Natural killer cell (primary cell): ENCODE measurements around the gene PTPRJ. TPM values are rescaled to one million over a fixed set of nuclear protein-coding genes. Genes with fewer than 3 reads are reported as not detected.

ENCODE experiments used
- ATAC-seq, 3 donors: fragments of 150-1000 bp in 2 of 3; fragments of 200-7000 bp in 1 of 3; cut with Tn5 transposase; 1 replicate in 1 of 3; 2 replicates in 2 of 3; pipeline ENCODE4 v1.10.0; 2021; ENCODE audit warnings: mild to moderate bottlenecking in 2 of 3, moderate library complexity in 2 of 3
- DNase-seq, 2 donors: peaks; one replicate each; pipeline versions ENCODE4 v3.0.0 to v3.0.0-alpha.2; 2013 to 2021; ENCODE audit warnings: mixed read lengths in 1 of 2
- H3K27ac ChIP-seq: one replicate; pipeline ENCODE4 v1.5.1; 2013; ENCODE audit warnings: mild to moderate bottlenecking, low read length
- H3K27me3 ChIP-seq: one replicate; pipeline ENCODE4 v1.6.1; 2013; ENCODE audit warnings: low read length; ENCODE audit not compliant: control insufficient read depth, insufficient read depth
- H3K36me3 ChIP-seq: one replicate; pipeline ENCODE4 v1.6.1; 2013; ENCODE audit warnings: low read length; ENCODE audit not compliant: control insufficient read depth, insufficient read depth
- H3K4me1 ChIP-seq: one replicate; pipeline ENCODE4 v1.6.1; 2013; ENCODE audit warnings: low read length; ENCODE audit not compliant: control insufficient read depth, insufficient read depth
- H3K4me3 ChIP-seq: one replicate; pipeline ENCODE4 v1.5.1; 2013; ENCODE audit warnings: low read length
- H3K9me3 ChIP-seq: one replicate; pipeline ENCODE4 v1.6.1; 2013; ENCODE audit warnings: low read length; ENCODE audit not compliant: control insufficient read depth, insufficient read depth
- H3K27ac Mint-ChIP-seq, 2 donors: one replicate each; pipeline ENCODE4 v1.8.0; 2022; ENCODE audit warnings: mild to moderate bottlenecking in 2 of 2, mixed read lengths in 2 of 2, moderate library complexity in 1 of 2
- H3K27me3 Mint-ChIP-seq, 2 donors: one replicate each; pipeline ENCODE4 v1.8.0; 2022; ENCODE audit warnings: low read depth in 2 of 2, mixed read lengths in 2 of 2
- H3K36me3 Mint-ChIP-seq: one replicate; pipeline ENCODE4 v1.8.0; 2022; ENCODE audit warnings: mixed read lengths
- H3K4me1 Mint-ChIP-seq, 2 donors: one replicate each; pipeline ENCODE4 v1.8.0; 2022; ENCODE audit warnings: mixed read lengths in 2 of 2
- H3K4me3 Mint-ChIP-seq: one replicate; pipeline ENCODE4 v1.8.0; 2022; ENCODE audit warnings: mild to moderate bottlenecking, moderate library complexity, mixed read lengths
- H3K9me3 Mint-ChIP-seq, 2 donors: one replicate each; pipeline ENCODE4 v1.8.0; 2022; ENCODE audit warnings: mixed read lengths in 2 of 2
- WGBS: methylation state at CpG from one replicate; pipeline ENCODE4 v1.1.7; 2013; ENCODE audit warnings: missing lambda C conversion rate; ENCODE audit not compliant: insufficient coverage; 5-methylcytosine and 5-hydroxymethylcytosine counted together
- intact Hi-C: fragments of 100-400 bp; cut with micrococcal nuclease; formaldehyde crosslinking; loops from one replicate; pipeline ENCODE4 v1.14.2; 2022
- total RNA-seq, 4 donors: library from RNA; stranded (reverse); fragments of 120-200 nt in 1 of 4; gene quantifications; one replicate each; pipeline versions ENCODE4 v1.2.3 to v1.2.4, GENCODE V29; 2013 to 2022
- TF ChIP-seq, protein P1 (sequence below): fragments of 200-600 bp; IDR thresholded peaks from one replicate; pipeline ENCODE4 v1.8.0; 2022; ENCODE audit warnings: antibody characterized with exemption

The PTPRJ gene
- total RNA-seq, 3 donors from 2014 or later (not counting 1 experiment from before 2014, with no cell fraction given), result 110 to 127 (median 111) TPM

DNA sequence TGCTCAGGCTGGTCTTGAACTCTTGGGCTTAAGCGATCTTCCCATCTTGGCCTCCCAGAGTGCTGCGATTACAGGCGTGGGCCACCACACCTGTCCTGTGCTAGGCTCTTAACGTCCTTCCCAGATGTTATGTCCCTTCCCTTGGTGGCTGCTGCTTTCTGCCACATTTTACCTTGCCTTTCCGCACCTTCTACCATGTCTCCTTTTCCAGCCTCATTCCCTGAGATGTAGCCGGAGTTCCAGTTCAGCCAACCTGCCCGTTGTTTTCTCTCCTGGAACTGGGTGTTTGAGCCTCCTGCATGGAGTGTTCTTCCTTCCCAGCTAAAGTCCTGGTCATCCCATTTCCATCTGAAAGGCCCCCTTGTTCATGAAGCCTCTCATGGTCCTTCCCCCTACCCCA lies 95.3 kb downstream of the PTPRJ start:
- DNase-seq, result no peak
- no peak overlapping the region for H3K4me3 Mint-ChIP-seq
- peak overlapping the region; percentile 69 to 71 for H3K27ac Mint-ChIP-seq
- no peak for ATAC-seq
- TF ChIP-seq, protein P1, sequence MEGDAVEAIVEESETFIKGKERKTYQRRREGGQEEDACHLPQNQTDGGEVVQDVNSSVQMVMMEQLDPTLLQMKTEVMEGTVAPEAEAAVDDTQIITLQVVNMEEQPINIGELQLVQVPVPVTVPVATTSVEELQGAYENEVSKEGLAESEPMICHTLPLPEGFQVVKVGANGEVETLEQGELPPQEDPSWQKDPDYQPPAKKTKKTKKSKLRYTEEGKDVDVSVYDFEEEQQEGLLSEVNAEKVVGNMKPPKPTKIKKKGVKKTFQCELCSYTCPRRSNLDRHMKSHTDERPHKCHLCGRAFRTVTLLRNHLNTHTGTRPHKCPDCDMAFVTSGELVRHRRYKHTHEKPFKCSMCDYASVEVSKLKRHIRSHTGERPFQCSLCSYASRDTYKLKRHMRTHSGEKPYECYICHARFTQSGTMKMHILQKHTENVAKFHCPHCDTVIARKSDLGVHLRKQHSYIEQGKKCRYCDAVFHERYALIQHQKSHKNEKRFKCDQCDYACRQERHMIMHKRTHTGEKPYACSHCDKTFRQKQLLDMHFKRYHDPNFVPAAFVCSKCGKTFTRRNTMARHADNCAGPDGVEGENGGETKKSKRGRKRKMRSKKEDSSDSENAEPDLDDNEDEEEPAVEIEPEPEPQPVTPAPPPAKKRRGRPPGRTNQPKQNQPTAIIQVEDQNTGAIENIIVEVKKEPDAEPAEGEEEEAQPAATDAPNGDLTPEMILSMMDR, result no peak
- H3K36me3 Mint-ChIP-seq, result no peaks in the 10 kb centered on the region
- Histone ChIP-seq H3K4me1 (peaks cover 16% of the 10 kb centered on the region), H3K27ac (no peak overlapping the region), H3K36me3 (peaks cover 2% of the 10 kb centered on the region), H3K27me3 (no peaks in the 10 kb centered on the region), H3K4me3 (no peak overlapping the region), H3K9me3 (no peaks in the 10 kb centered on the region)
- peaks cover 48 to 56% of the 10 kb centered on the region in 2 donors for H3K4me1 Mint-ChIP-seq
- H3K9me3 Mint-ChIP-seq, result no peaks in the 10 kb centered on the region
- intact Hi-C loops, result no loop called here
- WGBS, result 95% methylated on average over 7 of the region's 7 CpGs
- H3K27me3 Mint-ChIP-seq, result no peaks in the 10 kb centered on the region

DNA sequence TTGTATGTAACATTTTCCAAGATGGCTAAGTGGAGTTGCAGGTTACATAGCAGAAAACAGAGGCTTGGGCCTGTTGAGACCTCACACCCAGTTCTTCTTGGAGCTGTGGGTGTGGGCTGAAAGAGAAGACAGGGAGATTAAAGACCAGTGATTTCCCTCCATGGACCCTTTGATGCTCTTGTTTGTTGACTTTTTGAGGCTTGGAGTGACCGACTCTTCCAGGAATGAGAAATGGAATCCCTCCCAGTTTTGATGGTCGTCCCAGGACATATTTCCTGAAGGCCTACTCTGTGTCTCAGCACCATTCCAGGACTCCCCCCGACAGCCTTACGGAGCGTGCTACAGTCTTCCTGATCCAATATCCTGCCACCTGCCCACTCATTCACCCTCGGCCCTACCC lies 96.9 kb downstream of the PTPRJ start:
- H3K27ac ChIP-seq, result no peak overlapping the region
- Mint-ChIP-seq H3K27ac (peak overlapping the region in 1 of 2 donors; percentile 79), H3K9me3 (no peaks in the 10 kb centered on the region), H3K36me3 (no peaks in the 10 kb centered on the region), H3K27me3 (no peaks in the 10 kb centered on the region), H3K4me1 (peaks cover 64 to 70% of the 10 kb centered on the region in 2 donors), H3K4me3 (no peak overlapping the region)
- DNase-seq (no peak), ATAC-seq (no peak)
- no peaks in the 10 kb centered on the region for H3K27me3 ChIP-seq
- peaks cover 32% of the 10 kb centered on the region for H3K4me1 ChIP-seq
- H3K36me3 ChIP-seq, result no peaks in the 10 kb centered on the region
- TF ChIP-seq, protein P1, result no peak
- intact Hi-C loops, result no loop called here
- no peaks in the 10 kb centered on the region for H3K9me3 ChIP-seq
- WGBS, result 97% methylated on average over 6 of the region's 6 CpGs
- H3K4me3 ChIP-seq, result no peak overlapping the region

DNA sequence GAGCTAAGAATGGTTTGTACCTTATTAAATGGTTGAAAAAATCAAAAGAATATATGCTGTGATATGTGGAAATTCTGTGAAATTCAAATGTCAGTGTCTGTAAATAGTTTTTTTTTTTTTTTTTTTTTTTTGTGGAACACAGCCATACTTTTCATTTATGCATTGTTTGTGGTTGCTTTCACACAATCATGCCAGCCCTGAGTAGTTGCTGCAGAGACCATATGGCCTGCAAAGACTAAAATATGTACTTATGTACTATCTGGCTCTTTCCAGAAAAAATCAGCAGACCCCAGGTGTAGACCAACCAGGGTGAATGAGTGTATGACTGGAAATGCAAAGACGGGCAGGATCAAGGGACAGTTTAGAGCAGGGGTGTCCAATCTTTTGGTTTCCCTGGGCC lies 98.3 kb downstream of the PTPRJ start:
- no peak overlapping the region for H3K4me3 Mint-ChIP-seq

More for the DNA sequence above, 98.3 kb downstream of the PTPRJ start:
- WGBS, result 91% methylated on average over 1 of the region's 1 CpG
- ATAC-seq (no peak), DNase-seq (no peak)
- peaks cover 76 to 77% of the 10 kb centered on the region in 2 donors for H3K4me1 Mint-ChIP-seq
- no peak overlapping the region for H3K27ac ChIP-seq
- TF ChIP-seq, protein P1, result no peak
- H3K4me3 ChIP-seq, result no peak overlapping the region
- H3K27ac Mint-ChIP-seq, result peak overlapping the region; percentile 79 to 91
- H3K36me3 ChIP-seq, result no peaks in the 10 kb centered on the region
- H3K9me3 ChIP-seq, result no peaks in the 10 kb centered on the region
- no peaks in the 10 kb centered on the region for H3K27me3 Mint-ChIP-seq
- intact Hi-C loops, result no loop called here
- peaks cover 46% of the 10 kb centered on the region for H3K4me1 ChIP-seq
- H3K9me3 Mint-ChIP-seq, result no peaks in the 10 kb centered on the region
- H3K36me3 Mint-ChIP-seq, result no peaks in the 10 kb centered on the region
- no peaks in the 10 kb centered on the region for H3K27me3 ChIP-seq
